NCI-H2196 (cell line): Measurements from ENCODE around the gene WWOX.

ENCODE experiments used
- DNase-seq: peaks from one replicate; lab custom pipeline; 2025; ENCODE audit not compliant: unreplicated experiment; lab: John Stamatoyannopoulos, UW

WWOX gene

GRCh38 chr16:78552716-78553115 lies 453.3 kb downstream of the WWOX start:
- DNase-seq: no peak

GRCh38 chr16:78553268-78554039 lies 454.0 kb downstream of the WWOX start:
- no peak for DNase-seq

GRCh38 chr16:78556421-78556820 lies 457.0 kb downstream of the WWOX start:
- DNase-seq: no peak

- DNase-seq: no peak
Measured at GRCh38 chr16:78560997-78561396, 461.5 kb downstream of the WWOX start.

- no peak for DNase-seq
Measured at GRCh38 chr16:78562111-78562510, 462.7 kb downstream of the WWOX start.

GRCh38 chr16:78562650-78563049 lies 463.2 kb downstream of the WWOX start:
- DNase-seq: no peak

GRCh38 chr16:78563905-78564304 lies 464.5 kb downstream of the WWOX start:
- peak; percentile 47 for DNase-seq

- no peak for DNase-seq
Measured at GRCh38 chr16:78566397-78567073, 467.1 kb downstream of the WWOX start.

GRCh38 chr16:78570399-78571141 lies 471.1 kb downstream of the WWOX start:
- DNase-seq: peak; percentile 4

- DNase-seq: no peak
Measured at GRCh38 chr16:78571434-78571833, 472.0 kb downstream of the WWOX start.

GRCh38 chr16:78571898-78572358 lies 472.5 kb downstream of the WWOX start:
- no peak for DNase-seq

GRCh38 chr16:78574571-78574970 lies 475.1 kb downstream of the WWOX start:
- DNase-seq: no peak

GRCh38 chr16:78576941-78577340 lies 477.5 kb downstream of the WWOX start:
- no peak for DNase-seq

GRCh38 chr16:78577630-78578029 lies 478.2 kb downstream of the WWOX start:
- no peak for DNase-seq

GRCh38 chr16:78579020-78579419 lies 479.6 kb downstream of the WWOX start:
- no peak for DNase-seq

GRCh38 chr16:78583441-78583840 lies 484.0 kb downstream of the WWOX start:
- DNase-seq: no peak

GRCh38 chr16:78584213-78584860 lies 484.9 kb downstream of the WWOX start:
- no peak for DNase-seq

GRCh38 chr16:78584991-78585390 lies 485.5 kb downstream of the WWOX start:
- no peak for DNase-seq

- no peak for DNase-seq
Measured at GRCh38 chr16:78589331-78589730, 489.9 kb downstream of the WWOX start.

GRCh38 chr16:78591682-78592103 lies 492.2 kb downstream of the WWOX start:
- peak; percentile 5 for DNase-seq

GRCh38 chr16:78592111-78592510 lies 492.7 kb downstream of the WWOX start:
- no peak for DNase-seq
